Heart right ventricle (tissue), 16 donors: Measurements from ENCODE around the gene TUBA4A. TPM values are rescaled to one million over a fixed set of nuclear protein-coding genes. Genes with fewer than 3 reads are reported as not detected.

Experiments
- ATAC-seq, 8 donors: fragments of 200-7000 bp; cut with Tn5 transposase; one replicate each; pipeline ENCODE4 v1.9.1; 2020; ENCODE audit warnings: mild to moderate bottlenecking in 8 of 8, moderate library complexity in 8 of 8, moderate number of reproducible peaks in 1 of 8
- DNase-seq, 2 donors: peaks; one replicate each; pipeline ENCODE4 v3.0.0-alpha.2; 2020
- H3K27ac ChIP-seq, 10 donors: fragments of 200-600 bp; sonication (generic) in 2 of 10; one replicate each; pipeline versions ENCODE4 v1.5.0 to v1.8.0; 2020 to 2022; ENCODE audit warnings: mild to moderate bottlenecking in 3 of 10
- H3K27me3 ChIP-seq, 7 donors: fragments of 200-600 bp; one replicate each; pipeline ENCODE4 v1.8.0; 2021 to 2022; ENCODE audit warnings: mild to moderate bottlenecking in 2 of 7
- H3K36me3 ChIP-seq, 9 donors: fragments of 200-600 bp; sonication (generic) in 1 of 9; one replicate each; pipeline versions ENCODE4 v1.5.0 to v1.8.0; 2020 to 2022; ENCODE audit warnings: mild to moderate bottlenecking in 2 of 9
- H3K4me1 ChIP-seq, 9 donors: fragments of 200-600 bp; sonication (generic) in 1 of 9; one replicate each; pipeline versions ENCODE4 v1.5.0 to v1.8.0; 2020 to 2022; ENCODE audit warnings: mild to moderate bottlenecking in 4 of 9
- H3K4me3 ChIP-seq, 10 donors: fragments of 200-600 bp; sonication (generic) in 2 of 10; one replicate each; pipeline versions ENCODE4 v1.5.0 to v1.8.0; 2020 to 2022; ENCODE audit warnings: mild to moderate bottlenecking in 7 of 10, moderate library complexity in 2 of 10
- H3K9me3 ChIP-seq, 11 donors: fragments of 200-600 bp in 10 of 11; sonication (generic) in 2 of 11; one replicate each; pipeline versions ENCODE4 v1.5.0 to v1.8.0; 2013 to 2022; ENCODE audit warnings: mild to moderate bottlenecking in 2 of 11, control low read depth in 1 of 11, moderate library complexity in 1 of 11
- WGBS, 2 donors: extraction: QIAGEN DNeasy Blood & Tissue Kit; methylation state at CpG; one replicate each; pipeline ENCODE4 v1.1.7; 2013; ENCODE audit warnings: inconsistent platforms in 1 of 2; 5-methylcytosine and 5-hydroxymethylcytosine counted together
- intact Hi-C, 10 donors: fragments of 100-400 bp; cut with DNase I; formaldehyde crosslinking; loops; one replicate each; pipeline versions ENCODE4 v1.11.1 to v1.14.2; 2022
- polyA plus RNA-seq, 2 donors: library from polyadenylated mRNA; stranded (reverse); fragments of 200-250 nt; gene quantifications; one replicate each; pipeline ENCODE4 v1.2.3, GENCODE V29; 2013
- total RNA-seq, 10 donors: library from RNA; stranded (reverse); fragmentation: NEBNext Ultra II Directional in 3 of 10; extraction: Animal tissue kit (Norgen Biotek cat#: 25700) in 3 of 10; gene quantifications; one replicate each; pipeline versions ENCODE4 v1.2.1 to v1.2.4, GENCODE V29; 2021 to 2023
- TF ChIP-seq, protein P1 (sequence below), 9 donors: fragments of 200-600 bp; sonication (generic) in 2 of 9; IDR thresholded peaks; one replicate each; pipeline versions ENCODE4 v1.5.0 to v1.8.0; 2021 to 2022; ENCODE audit warnings: antibody characterized with exemption in 9 of 9, mild to moderate bottlenecking in 5 of 9, moderate library complexity in 1 of 9
- donor health status: Arrhythmogenic right ventricular cardiomyopathy.
- donor health status: ischemic (EF 13 %, LVEDD 7.1; RV severe dilation, severe dysfunction).
- donor health status: healthy with polysubstance abuse.
- donor health status: DM: no; HTN: yes; CAD: no.
- donor health status: DM: no; HTN: no; CAD: no.
- donor health status: ischemic (EF 25% LVEDD 6.9; RV normal size, moderate dysfunction).
- donor health status: ischemic (EF 25% LVEDD 5.7; RV mildly dilated, moderate dysfunction).
- donor health status: healthy.
- donor health status: DM: yes; HTN: yes; CAD: no.
- donor health status: Ischemic cardiomyopathy.
- donor health status: ischemic (EF 35%, LVEDD 5.7; RV mildly dilated, moderate dysfunction).
- donor health status: nonischemic (EF 11% LVEDD 7.7; RV severe dilation, severe dysfunction).
- donor health status: DM: yes; HTN: yes; CAD: no.
- donor health status: PGD.
- donor health status: ischemic (EF 29% LVEDD 5.4; RV normal size, mild dysfunction).
- donor health status: nonischemic (EF 23%, LVEDD 6.1; RV moderate dilation, normal function).

TUBA4A gene
- total and polyA plus RNA-seq, 12 donors: 61.0 to 341 (median 145) TPM

DNA sequence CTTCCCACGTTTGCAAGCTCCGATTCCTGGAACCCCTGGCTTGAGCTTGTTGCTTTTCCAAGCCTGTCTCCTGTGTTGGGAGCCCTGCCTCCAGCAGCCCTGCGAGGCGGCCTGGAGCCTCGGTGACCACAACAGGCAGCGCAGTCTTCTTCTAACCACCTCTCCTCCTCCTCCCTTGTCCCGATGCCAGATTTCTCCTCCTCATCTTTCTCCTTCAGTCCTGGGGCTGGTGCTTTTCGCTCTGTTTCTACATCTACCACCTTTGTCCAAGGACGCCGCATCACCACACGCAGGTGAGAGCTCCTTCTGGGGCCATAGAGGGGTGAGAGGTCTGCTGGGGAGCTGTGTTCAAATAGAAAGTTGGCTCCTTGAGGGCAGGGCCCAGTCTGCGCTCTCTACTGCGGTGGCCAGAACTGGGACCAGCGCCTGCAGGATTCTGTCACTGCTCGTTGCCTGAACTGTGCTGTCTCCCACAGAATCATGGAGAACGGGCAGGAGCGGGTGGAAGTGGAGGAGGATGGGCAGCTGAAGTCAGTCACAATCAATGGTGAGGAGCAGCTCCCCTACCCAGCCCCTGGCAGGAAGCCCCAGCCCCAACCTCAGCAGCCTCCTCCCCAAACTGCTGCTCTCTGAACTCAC, 29.3 kb upstream of the TUBA4A start:
- ATAC-seq (no peak), DNase-seq (no peak)
- Histone ChIP-seq H3K9me3 (no peaks in the 10 kb centered on the region), H3K4me3 (no peak overlapping the region), H3K36me3 (peaks cover 0 to 67% (median 47%) of the 10 kb centered on the region in 9 donors), H3K27ac (peak overlapping the region in 1 of 10 donors; percentile 65), H3K27me3 (no peaks in the 10 kb centered on the region), H3K4me1 (peaks cover 7 to 62% (median 22%) of the 10 kb centered on the region in 9 donors)
- TF ChIP-seq, protein P1, sequence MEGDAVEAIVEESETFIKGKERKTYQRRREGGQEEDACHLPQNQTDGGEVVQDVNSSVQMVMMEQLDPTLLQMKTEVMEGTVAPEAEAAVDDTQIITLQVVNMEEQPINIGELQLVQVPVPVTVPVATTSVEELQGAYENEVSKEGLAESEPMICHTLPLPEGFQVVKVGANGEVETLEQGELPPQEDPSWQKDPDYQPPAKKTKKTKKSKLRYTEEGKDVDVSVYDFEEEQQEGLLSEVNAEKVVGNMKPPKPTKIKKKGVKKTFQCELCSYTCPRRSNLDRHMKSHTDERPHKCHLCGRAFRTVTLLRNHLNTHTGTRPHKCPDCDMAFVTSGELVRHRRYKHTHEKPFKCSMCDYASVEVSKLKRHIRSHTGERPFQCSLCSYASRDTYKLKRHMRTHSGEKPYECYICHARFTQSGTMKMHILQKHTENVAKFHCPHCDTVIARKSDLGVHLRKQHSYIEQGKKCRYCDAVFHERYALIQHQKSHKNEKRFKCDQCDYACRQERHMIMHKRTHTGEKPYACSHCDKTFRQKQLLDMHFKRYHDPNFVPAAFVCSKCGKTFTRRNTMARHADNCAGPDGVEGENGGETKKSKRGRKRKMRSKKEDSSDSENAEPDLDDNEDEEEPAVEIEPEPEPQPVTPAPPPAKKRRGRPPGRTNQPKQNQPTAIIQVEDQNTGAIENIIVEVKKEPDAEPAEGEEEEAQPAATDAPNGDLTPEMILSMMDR (IDR thresholded peaks at IDR 0.05): no peak
- 82 to 89% methylated on average over 17 of the region's 17 CpGs for WGBS, 2 donors
- intact Hi-C loops: no loop called here

DNA sequence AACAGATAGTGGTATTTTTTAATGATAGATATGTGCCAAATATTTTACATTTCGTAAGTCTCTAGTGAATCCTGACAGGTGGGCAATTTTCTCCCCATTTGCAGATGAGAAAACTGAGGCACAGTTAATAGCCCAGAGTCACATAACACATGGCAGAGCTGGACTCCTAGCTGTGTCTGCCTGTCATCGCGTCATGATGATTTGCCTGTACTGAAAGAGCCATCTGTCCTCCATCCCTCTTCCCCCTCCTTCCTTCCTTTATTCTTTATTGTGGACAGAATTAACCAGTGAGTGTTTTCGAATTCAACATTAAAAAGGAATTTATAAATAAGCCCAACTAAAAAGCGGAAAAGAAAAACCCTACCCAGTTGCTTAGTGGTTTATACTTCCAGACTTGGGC, 28.7 kb upstream of the TUBA4A start:
- DNase-seq: no peak
- ATAC-seq: no peak
- H3K36me3 ChIP-seq: peaks cover 0 to 67% (median 47%) of the 10 kb centered on the region in 9 donors
- intact Hi-C loops: no loop called here
- no peak overlapping the region for H3K4me3 ChIP-seq
- no peaks in the 10 kb centered on the region for H3K9me3 ChIP-seq
- TF ChIP-seq, protein P1 (IDR thresholded peaks at IDR 0.05): no peak
- no peaks in the 10 kb centered on the region for H3K27me3 ChIP-seq
- peaks cover 11 to 69% (median 29%) of the 10 kb centered on the region in 9 donors for H3K4me1 ChIP-seq
- 75 to 83% methylated on average over 5 of the region's 5 CpGs for WGBS, 2 donors
- peak overlapping the region in 1 of 10 donors; percentile 65 for H3K27ac ChIP-seq

DNA sequence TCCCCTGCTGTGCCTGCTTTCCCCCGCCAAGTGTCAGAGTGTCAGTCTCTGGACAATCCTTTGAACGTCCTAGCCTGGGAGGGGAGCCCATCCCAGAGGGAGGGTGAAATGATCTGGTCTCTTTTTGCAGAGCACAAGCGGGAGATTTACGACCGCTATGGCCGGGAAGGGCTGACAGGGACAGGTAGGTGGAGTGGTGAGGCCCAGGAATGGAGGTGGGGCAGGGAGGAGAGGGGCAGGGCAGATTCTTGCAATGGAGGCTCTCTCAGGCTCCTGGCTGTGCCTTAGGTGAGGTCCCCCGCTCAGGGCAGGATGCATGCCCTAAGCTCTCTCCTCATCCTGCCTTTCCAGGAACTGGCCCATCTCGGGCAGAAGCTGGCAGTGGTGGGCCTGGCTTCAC, 27.9 kb upstream of the TUBA4A start:
- 81 to 92% methylated on average over 8 of the region's 8 CpGs for WGBS, 2 donors
- no peak for DNase-seq
- intact Hi-C loops: loop anchor here in 1 of 10 donors (2.0 kb wide), 1 partner anchor 63 kb away; the partner anchor contains the start of gene ABCB6
- Histone ChIP-seq H3K36me3 (peaks cover 0 to 63% (median 47%) of the 10 kb centered on the region in 9 donors), H3K4me1 (peaks cover 11 to 70% (median 30%) of the 10 kb centered on the region in 9 donors), H3K27ac (peak overlapping the region in 2 of 10 donors; percentile 8 to 65), H3K9me3 (no peaks in the 10 kb centered on the region), H3K4me3 (no peak overlapping the region), H3K27me3 (no peaks in the 10 kb centered on the region)
- TF ChIP-seq, protein P1 (IDR thresholded peaks at IDR 0.05): no peak
- no peak for ATAC-seq

DNA sequence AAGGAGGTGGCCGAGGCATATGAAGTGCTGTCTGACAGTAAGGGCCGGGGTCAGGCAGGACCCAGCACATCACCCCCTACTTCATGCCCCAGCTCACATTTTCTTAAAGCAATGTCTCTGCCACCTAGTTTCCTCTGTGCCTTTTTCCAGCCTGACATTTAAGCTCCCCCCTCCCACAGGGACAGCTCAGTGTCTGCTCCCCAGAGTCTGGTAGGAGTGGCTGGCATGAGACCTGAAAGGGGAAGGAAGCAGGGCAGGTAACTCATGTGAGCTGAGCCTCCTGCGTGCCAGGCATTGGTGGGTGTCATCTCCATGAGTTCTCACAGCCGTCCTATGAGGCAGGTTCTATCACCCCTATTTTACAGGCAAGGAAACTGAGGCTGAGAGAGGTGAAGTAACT, 26.9 kb upstream of the TUBA4A start:
- WGBS, 2 donors: 94 to 99% methylated on average over 4 of the region's 4 CpGs
- Histone ChIP-seq H3K27me3 (no peaks in the 10 kb centered on the region), H3K4me1 (peaks cover 11 to 64% (median 30%) of the 10 kb centered on the region in 9 donors), H3K9me3 (no peaks in the 10 kb centered on the region), H3K27ac (peak overlapping the region in 5 of 10 donors; percentile 97 to 100 (median 99)), H3K4me3 (peak overlapping the region in 2 of 10 donors; percentile 82 to 96), H3K36me3 (peaks cover 0 to 56% (median 45%) of the 10 kb centered on the region in 9 donors)
- intact Hi-C loops: loop anchor here in 1 of 10 donors (2.0 kb wide), 1 partner anchor 62 kb away; the partner anchor contains the start of gene ABCB6
- no peak for ATAC-seq
- no peak for DNase-seq
- TF ChIP-seq, protein P1 (IDR thresholded peaks at IDR 0.05): no peak
